Endothelial cell (in vitro differentiated cells): Measurements from ENCODE around the gene TRAF3. TPM values are rescaled to one million over a fixed set of nuclear protein-coding genes. Genes with fewer than 3 reads are reported as not detected.
A peak's percentile ranks its signal among the peaks of the same experiment; 100 is the strongest.

Experiments used
- DNase-seq: peaks from one replicate; pipeline ENCODE4 v3.0.0; 2021; ENCODE audit warnings: low spot score
- H3K27ac Mint-ChIP-seq: one replicate; pipeline ENCODE4 v1.8.0; 2021; ENCODE audit warnings: mixed read lengths, inconsistent platforms; ENCODE audit not compliant: unreplicated experiment
- H3K27me3 Mint-ChIP-seq: one replicate; pipeline ENCODE4 v1.8.0; 2021; ENCODE audit warnings: mild to moderate bottlenecking, moderate library complexity, mixed read lengths, inconsistent platforms; ENCODE audit not compliant: unreplicated experiment
- H3K36me3 Mint-ChIP-seq: one replicate; pipeline ENCODE4 v1.8.0; 2021; ENCODE audit warnings: mild to moderate bottlenecking, low read depth, mixed read lengths, inconsistent platforms; ENCODE audit not compliant: unreplicated experiment
- H3K4me1 Mint-ChIP-seq: one replicate; pipeline ENCODE4 v1.8.0; 2021; ENCODE audit warnings: mild to moderate bottlenecking, mixed read lengths, inconsistent platforms; ENCODE audit not compliant: unreplicated experiment
- H3K4me3 Mint-ChIP-seq: one replicate; pipeline ENCODE4 v1.8.0; 2021; ENCODE audit warnings: mild to moderate bottlenecking, mixed read lengths, inconsistent platforms; ENCODE audit not compliant: unreplicated experiment
- H3K9me3 Mint-ChIP-seq: one replicate; pipeline ENCODE4 v1.8.0; 2021; ENCODE audit warnings: mixed read lengths, inconsistent platforms; ENCODE audit not compliant: unreplicated experiment
- CTCF ChIP-seq: fragments of 200-600 bp; sonication (generic); IDR thresholded peaks from one replicate; pipeline ENCODE4 v1.5.0; 2021; ENCODE audit warnings: antibody characterized with exemption; ENCODE audit not compliant: unreplicated experiment
- total RNA-seq: library from RNA; stranded (reverse); fragmentation: NEBNext Ultra II Directional; extraction: Animal tissue kit (Norgen Biotek cat#: 25700); gene quantifications from one replicate; pipeline ENCODE4 v1.2.1, GENCODE V29; 2021; ENCODE audit not compliant: unreplicated experiment

TRAF3 gene
- total RNA-seq, 1 donor from 2014 or later, result 9.7 TPM

DNA sequence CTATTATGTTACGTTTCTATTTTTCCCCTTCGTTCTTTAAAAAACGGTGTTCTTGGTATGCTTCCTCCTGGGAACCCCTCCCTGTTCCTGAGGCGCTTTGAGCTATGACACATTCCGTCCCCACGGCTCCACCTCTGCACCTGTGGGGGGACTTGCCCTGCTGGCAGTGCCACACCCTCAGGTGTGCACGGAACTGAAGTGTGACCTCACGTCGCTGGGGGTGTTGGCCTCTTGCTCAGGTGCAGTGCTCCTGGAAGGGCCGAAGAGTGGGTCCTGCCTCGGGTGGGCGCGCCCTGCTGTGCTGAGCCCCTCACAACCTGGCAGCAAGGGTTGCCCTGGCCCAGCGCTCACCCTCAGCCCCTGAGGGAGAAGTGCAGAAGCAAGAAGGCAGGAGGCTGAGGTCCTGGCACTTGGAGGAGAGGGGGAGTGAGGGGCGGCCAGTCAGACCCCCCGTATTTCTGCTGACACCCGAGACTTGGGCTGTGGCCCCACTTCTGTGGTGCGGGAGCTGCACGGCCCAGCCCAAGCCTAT lies 150.2 kb downstream of the TRAF3 start:
- H3K9me3 Mint-ChIP-seq, result no peaks in the 10 kb centered on the region
- H3K4me1 Mint-ChIP-seq, result no peaks in the 10 kb centered on the region
- no peak for TF ChIP-seq CTCF
- no peak overlapping the region for H3K27ac Mint-ChIP-seq
- H3K27me3 Mint-ChIP-seq, result peaks cover 30% of the 10 kb centered on the region
- H3K4me3 Mint-ChIP-seq, result no peak overlapping the region
- no peak for DNase-seq
- H3K36me3 Mint-ChIP-seq, result no peaks in the 10 kb centered on the region

DNA sequence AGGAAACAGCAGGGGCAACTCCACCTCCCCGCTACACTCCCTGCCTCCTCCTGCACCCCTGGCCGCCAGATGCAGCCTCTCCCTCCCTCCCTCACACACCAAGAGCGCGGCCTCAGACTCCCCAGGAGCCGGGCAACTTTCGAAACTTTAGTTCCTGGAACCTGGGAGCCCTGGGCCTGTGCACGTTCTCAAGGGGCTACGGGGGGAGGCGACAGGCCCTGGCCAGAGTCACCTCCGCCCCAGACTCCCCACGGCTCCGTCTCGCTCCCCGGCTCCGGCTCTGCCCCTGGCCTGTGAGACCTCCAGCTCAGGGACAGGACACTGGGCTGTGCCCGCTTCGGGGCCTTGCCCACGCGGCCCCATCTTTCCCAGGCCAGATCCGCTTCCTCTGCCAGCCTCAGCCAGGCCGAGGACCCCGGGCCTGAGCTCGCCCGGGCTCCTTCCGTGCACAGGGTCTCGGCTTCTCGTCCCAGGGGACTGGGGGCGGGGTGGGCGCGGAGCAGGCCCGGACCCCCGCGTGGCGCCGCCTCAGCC lies 150.7 kb downstream of the TRAF3 start:
- no peaks in the 10 kb centered on the region for H3K4me1 Mint-ChIP-seq
- no peaks in the 10 kb centered on the region for H3K9me3 Mint-ChIP-seq
- H3K27me3 Mint-ChIP-seq, result peaks cover 30% of the 10 kb centered on the region
- H3K4me3 Mint-ChIP-seq, result no peak overlapping the region
- no peak overlapping the region for H3K27ac Mint-ChIP-seq
- no peak for TF ChIP-seq CTCF
- H3K36me3 Mint-ChIP-seq, result peaks cover 1% of the 10 kb centered on the region
- no peak for DNase-seq

DNA sequence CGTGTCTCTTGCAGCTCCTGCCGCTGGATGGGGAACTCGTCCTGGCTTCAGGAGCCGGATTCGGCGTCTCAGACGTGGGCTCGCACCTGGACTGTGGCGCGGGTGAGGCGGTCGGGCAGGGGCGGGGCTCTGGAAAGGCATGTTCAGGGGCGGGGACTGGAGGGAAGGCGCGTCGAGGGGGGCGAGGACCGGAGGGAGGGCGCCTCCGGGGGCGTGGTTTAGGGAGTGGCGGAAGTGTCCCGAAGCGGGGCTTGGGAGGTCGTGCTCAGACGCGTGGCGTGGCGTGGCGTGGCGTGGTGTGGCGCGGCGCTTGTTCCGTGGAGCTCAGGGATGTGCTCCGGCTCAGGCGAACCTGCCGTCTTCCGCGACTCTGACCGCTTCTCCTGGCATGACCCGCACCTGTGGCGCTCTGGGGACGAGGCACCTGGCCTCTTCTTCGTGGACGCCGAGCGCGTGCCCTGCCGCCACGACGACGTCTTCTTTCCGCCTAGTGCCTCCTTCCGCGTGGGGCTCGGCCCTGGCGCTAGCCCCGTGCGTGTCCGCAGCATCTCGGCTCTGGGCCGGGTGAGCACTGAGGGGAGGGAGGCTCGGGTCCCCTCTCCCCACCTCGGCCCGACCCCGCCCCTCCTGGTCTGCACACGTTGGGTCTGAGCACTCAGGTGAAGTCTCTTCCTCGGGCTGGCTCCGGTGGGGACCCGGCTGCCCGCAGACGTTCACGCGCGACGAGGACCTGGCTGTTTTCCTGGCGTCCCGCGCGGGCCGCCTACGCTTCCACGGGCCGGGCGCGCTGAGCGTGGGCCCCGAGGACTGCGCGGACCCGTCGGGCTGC lies 151.4 kb downstream of the TRAF3 start:
- no peak overlapping the region for H3K4me3 Mint-ChIP-seq
- H3K36me3 Mint-ChIP-seq, result peaks cover 8% of the 10 kb centered on the region
- no peaks in the 10 kb centered on the region for H3K4me1 Mint-ChIP-seq
- DNase-seq, result peak; percentile 50
- H3K27me3 Mint-ChIP-seq, result peaks cover 28% of the 10 kb centered on the region
- no peak overlapping the region for H3K27ac Mint-ChIP-seq
- H3K9me3 Mint-ChIP-seq, result no peaks in the 10 kb centered on the region
- TF ChIP-seq CTCF, result no peak

DNA sequence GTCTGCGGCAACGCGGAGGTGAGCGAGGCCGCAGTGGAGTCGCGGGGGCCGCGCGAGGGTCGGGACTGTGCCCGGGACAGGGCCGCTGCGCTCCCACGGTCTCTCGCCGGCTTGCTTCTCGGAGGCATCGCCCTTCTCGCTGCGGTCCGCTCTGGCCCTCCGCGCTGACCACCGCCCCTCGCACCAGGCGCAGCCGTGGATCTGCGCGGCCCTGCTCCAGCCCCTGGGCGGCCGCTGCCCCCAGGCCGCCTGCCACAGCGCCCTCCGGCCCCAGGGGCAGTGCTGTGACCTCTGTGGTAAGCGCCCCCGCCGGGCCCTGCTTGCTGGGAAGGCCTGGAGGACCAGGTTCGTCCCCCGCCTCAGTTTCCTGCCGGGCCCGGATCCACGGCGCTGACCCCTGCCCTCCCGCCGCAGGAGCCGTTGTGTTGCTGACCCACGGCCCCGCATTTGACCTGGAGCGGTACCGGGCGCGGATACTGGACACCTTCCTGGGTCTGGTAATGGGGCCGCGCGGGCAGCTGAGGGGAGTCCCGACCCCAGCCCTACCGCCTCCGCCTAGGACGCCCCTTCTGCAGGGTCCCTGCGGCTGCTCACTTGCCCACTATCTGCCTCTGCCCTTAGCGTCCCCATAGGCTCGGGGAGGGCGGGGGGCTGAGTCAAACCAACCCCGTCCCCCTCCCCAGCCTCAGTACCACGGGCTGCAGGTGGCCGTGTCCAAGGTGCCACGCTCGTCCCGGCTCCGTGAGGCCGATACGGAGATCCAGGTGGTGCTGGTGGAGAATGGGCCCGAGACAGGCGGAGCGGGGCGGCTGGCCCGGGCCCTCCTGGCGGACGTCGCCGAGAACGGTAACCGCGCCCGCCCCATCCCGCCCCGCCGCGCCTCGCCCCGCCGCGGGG lies 152.2 kb downstream of the TRAF3 start:
- no peak overlapping the region for H3K27ac Mint-ChIP-seq
- TF ChIP-seq CTCF, result no peak
- peaks cover 14% of the 10 kb centered on the region for H3K36me3 Mint-ChIP-seq
- no peaks in the 10 kb centered on the region for H3K4me1 Mint-ChIP-seq
- peaks cover 25% of the 10 kb centered on the region for H3K27me3 Mint-ChIP-seq
- no peak overlapping the region for H3K4me3 Mint-ChIP-seq
- no peaks in the 10 kb centered on the region for H3K9me3 Mint-ChIP-seq
- no peak for DNase-seq
